HG02642 (cell line): ENCODE measurements around the gene XYLB.
"Not testable (repeated sequence)": the region's sequence is repeated elsewhere in the genome, so short reads cannot be mapped to it uniquely, and the experiment has no call there.

Source experiments
- ATAC-seq: cut with Tn5 transposase; IDR thresholded peaks from one replicate; pipeline ENCODE4 v1.9.1; 2021; ENCODE audit warnings: mild to moderate bottlenecking; ENCODE audit not compliant: unreplicated experiment, poor library complexity

The XYLB gene

GRCh38 chr3:38320638-38321037, 25.9 kb upstream of the XYLB start:
- not testable (repeated sequence) for ATAC-seq

GRCh38 chr3:38323060-38323459, 23.5 kb upstream of the XYLB start:
- no peak for ATAC-seq

- ATAC-seq: no peak
Observed at GRCh38 chr3:38325256-38325655, 21.3 kb upstream of the XYLB start.

GRCh38 chr3:38327335-38328009, 19.1 kb upstream of the XYLB start:
- ATAC-seq: no peak

- no peak for ATAC-seq
Observed at GRCh38 chr3:38331257-38332022, 15.1 kb upstream of the XYLB start.

- no peak for ATAC-seq
Observed at GRCh38 chr3:38332201-38332600, 14.4 kb upstream of the XYLB start.

GRCh38 chr3:38334142-38335055, 12.2 kb upstream of the XYLB start:
- ATAC-seq: no peak

- no peak for ATAC-seq
Observed at GRCh38 chr3:38335263-38335662, 11.3 kb upstream of the XYLB start.

- ATAC-seq: no peak
Observed at GRCh38 chr3:38337703-38338102, 8.9 kb upstream of the XYLB start.

- ATAC-seq: no peak
Observed at GRCh38 chr3:38343797-38344594, 2.6 kb upstream of the XYLB start.

GRCh38 chr3:38345879-38346586, 552 bp upstream of the XYLB start:
- peak; percentile 31 for ATAC-seq

GRCh38 chr3:38347421-38348200, 1.0 kb downstream of the XYLB start:
- no peak for ATAC-seq

GRCh38 chr3:38348903-38349302, 2.3 kb downstream of the XYLB start:
- ATAC-seq: no peak

GRCh38 chr3:38349684-38350359, 3.2 kb downstream of the XYLB start:
- no peak for ATAC-seq

- no peak for ATAC-seq
Observed at GRCh38 chr3:38353151-38353550, 6.6 kb downstream of the XYLB start.

GRCh38 chr3:38354588-38355330, 8.2 kb downstream of the XYLB start:
- no peak for ATAC-seq

- ATAC-seq: no peak
Observed at GRCh38 chr3:38359038-38359437, 12.5 kb downstream of the XYLB start.

- ATAC-seq: no peak
Observed at GRCh38 chr3:38360345-38360744, 13.8 kb downstream of the XYLB start.
